CD14-positive monocyte (primary cell): ENCODE results near the gene HPGDS. TPM values are rescaled to one million over a fixed set of nuclear protein-coding genes. Genes with fewer than 3 reads are reported as not detected.
A peak's percentile ranks its signal among the peaks of the same experiment; 100 is the strongest.

Experiments
- DNase-seq, 3 donors: peaks; one replicate each; pipeline ENCODE4 v3.0.0-alpha.2; 2011 to 2022
- H2AFZ ChIP-seq: 2 replicates; pipeline ENCODE4 v1.6.0; 2012; ENCODE audit warnings: mild to moderate bottlenecking, low read depth, low read length, inconsistent platforms; ENCODE audit not compliant: insufficient read depth, poor library complexity, severe bottlenecking
- H3K27ac ChIP-seq, 2 donors: 1 replicate in 1 of 2; 2 replicates in 1 of 2; pipeline ENCODE4 v1.5.1; 2012 to 2013; ENCODE audit warnings: low read length in 2 of 2, control low read depth in 1 of 2, inconsistent platforms in 1 of 2, low read depth in 1 of 2, mild to moderate bottlenecking in 1 of 2
- H3K27me3 ChIP-seq, 2 donors: one replicate each; pipeline versions ENCODE4 v1.6.0 to v1.6.1; 2011 to 2013; ENCODE audit warnings: low read length in 2 of 2; ENCODE audit not compliant: control insufficient read depth in 2 of 2, insufficient read depth in 2 of 2
- H3K36me3 ChIP-seq, 2 donors: replicated peaks in 1 of 2; 1 replicate in 1 of 2; 2 replicates in 1 of 2; pipeline versions ENCODE4 v1.5.1 to v1.6.1; 2012 to 2013; ENCODE audit warnings: low read length in 2 of 2, control low read depth in 1 of 2, inconsistent platforms in 1 of 2, mild to moderate bottlenecking in 1 of 2; ENCODE audit not compliant: insufficient read depth in 2 of 2, control insufficient read depth in 1 of 2
- H3K4me1 ChIP-seq, 2 donors: 1 replicate in 1 of 2; 2 replicates in 1 of 2; pipeline versions ENCODE4 v1.5.1 to v1.6.1; 2012 to 2013; ENCODE audit warnings: low read length in 2 of 2, control low read depth in 1 of 2, inconsistent platforms in 1 of 2, mild to moderate bottlenecking in 1 of 2, moderate library complexity in 1 of 2; ENCODE audit not compliant: insufficient read depth in 2 of 2, control insufficient read depth in 1 of 2
- H3K4me2 ChIP-seq: replicated peaks from 2 replicates; pipeline ENCODE3; 2012; ENCODE audit warnings: low read length, moderate library complexity, mild to moderate bottlenecking; ENCODE audit not compliant: poor library complexity, severe bottlenecking; ENCODE audit errors: extremely low read depth
- H3K4me3 ChIP-seq, 3 experiments: fragments of 200-600 bp in 1 of 3; sonication (generic) in 1 of 3; replicated peaks in 1 of 3; 1 replicate in 2 of 3; 2 replicates in 1 of 3; pipeline ENCODE4 v1.5.1; 2011 to 2013; ENCODE audit warnings: low read length in 3 of 3, mild to moderate bottlenecking in 3 of 3, control low read depth in 2 of 3, low read depth in 2 of 3, inconsistent platforms in 1 of 3, moderate library complexity in 1 of 3
- H3K79me2 ChIP-seq: 2 replicates; pipeline ENCODE4 v1.6.0; 2012; ENCODE audit warnings: mild to moderate bottlenecking, control low read depth, inconsistent platforms, low read length, moderate library complexity; ENCODE audit not compliant: insufficient read depth
- H3K9ac ChIP-seq: 2 replicates; pipeline ENCODE4 v1.6.0; 2017; ENCODE audit warnings: low read length, mild to moderate bottlenecking; ENCODE audit not compliant: insufficient read depth, poor library complexity, severe bottlenecking
- H3K9me3 ChIP-seq, 2 donors: replicated peaks in 1 of 2; 1 replicate in 1 of 2; 2 replicates in 1 of 2; pipeline versions ENCODE4 v1.5.1 to v1.6.1; 2012 to 2013; ENCODE audit warnings: low read length in 2 of 2, control low read depth in 1 of 2; ENCODE audit not compliant: control insufficient read depth in 1 of 2, insufficient read depth in 1 of 2
- H4K20me1 ChIP-seq: 2 replicates; pipeline ENCODE4 v1.6.0; 2012; ENCODE audit warnings: mild to moderate bottlenecking, low read length, control low read depth, moderate library complexity; ENCODE audit not compliant: insufficient read depth
- H3K27ac Mint-ChIP-seq, 7 donors: one replicate each; pipeline ENCODE4 v1.8.0; 2020; ENCODE audit warnings: mild to moderate bottlenecking in 7 of 7, mixed read lengths in 7 of 7, moderate library complexity in 6 of 7, inconsistent platforms in 2 of 7
- H3K27me3 Mint-ChIP-seq, 3 donors: one replicate each; pipeline ENCODE4 v1.8.0; 2021 to 2022; ENCODE audit warnings: low read depth in 3 of 3, mild to moderate bottlenecking in 3 of 3, mixed read lengths in 3 of 3, moderate library complexity in 3 of 3, inconsistent platforms in 1 of 3
- H3K36me3 Mint-ChIP-seq, 2 donors: one replicate each; pipeline ENCODE4 v1.8.0; 2020; ENCODE audit warnings: mixed read lengths in 2 of 2, inconsistent platforms in 1 of 2, mild to moderate bottlenecking in 1 of 2
- H3K4me1 Mint-ChIP-seq: one replicate; pipeline ENCODE4 v1.8.0; 2020; ENCODE audit warnings: mild to moderate bottlenecking, mixed read lengths
- H3K4me3 Mint-ChIP-seq, 2 donors: one replicate each; pipeline ENCODE4 v1.8.0; 2020; ENCODE audit warnings: mild to moderate bottlenecking in 2 of 2, mixed read lengths in 2 of 2, moderate library complexity in 1 of 2
- H3K9me3 Mint-ChIP-seq, 7 donors: one replicate each; pipeline ENCODE4 v1.8.0; 2020 to 2022; ENCODE audit warnings: mixed read lengths in 7 of 7, mild to moderate bottlenecking in 6 of 7, moderate library complexity in 6 of 7, inconsistent platforms in 2 of 7
- WGBS: methylation state at CpG from one replicate; pipeline ENCODE4 v1.1.5; 2013; ENCODE audit warnings: missing lambda C conversion rate; ENCODE audit not compliant: insufficient coverage; 5-methylcytosine and 5-hydroxymethylcytosine counted together
- intact Hi-C, 2 donors: fragments of 100-400 bp; cut with micrococcal nuclease; formaldehyde crosslinking; loops; one replicate each; pipeline versions ENCODE4 v1.15.0 to v1.15.1; 2023
- polyA plus RNA-seq, 3 donors: library from polyadenylated mRNA; depleted of rRNA in 1 of 3; unstranded in 2 of 3; stranded (reverse) in 1 of 3; fragments of 300-500 nt in 2 of 3; fragments of >200 nt in 1 of 3; fragmentation: Illumina TruSeq in 2 of 3; gene quantifications; 1 replicate in 2 of 3; 2 replicates in 1 of 3; pipeline ENCODE4 v1.2.3, GENCODE V29; 2012 to 2021
- TF ChIP-seq, protein P1 (sequence below): fragments of 200-600 bp; IDR thresholded peaks from one replicate; pipeline ENCODE4 v1.8.0; 2022; ENCODE audit warnings: antibody characterized with exemption, mild to moderate bottlenecking

The HPGDS gene
- polyA plus RNA-seq, 3 donors = 0.05 to 0.30 TPM; not detected in 1

DNA sequence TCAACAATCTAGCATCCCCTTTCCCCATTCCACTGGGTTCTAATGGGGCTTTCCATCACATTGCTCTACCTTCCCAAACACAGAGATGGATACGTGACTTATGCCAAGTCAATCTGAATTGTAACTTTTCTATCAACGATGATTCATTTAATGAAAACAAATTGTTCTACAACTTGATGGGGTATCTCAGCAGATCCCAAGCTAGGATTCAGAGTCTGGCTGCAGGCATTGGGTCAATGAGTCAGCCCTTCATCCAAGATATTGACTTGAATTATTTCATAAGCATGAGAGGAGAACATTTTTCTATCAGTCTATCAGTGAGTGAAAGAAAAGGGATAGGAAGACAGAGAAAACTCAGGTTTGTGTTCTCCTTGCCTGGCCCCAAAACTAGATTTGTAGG, 15.0 kb upstream of the HPGDS start:
- Histone ChIP-seq H3K4me3 (no peak overlapping the region), H3K27me3 (no peaks in the 10 kb centered on the region), H3K4me1 (peaks cover 3 to 4% of the 10 kb centered on the region in 2 donors), H3K4me2 (no peak overlapping the region), H3K79me2 (no peaks in the 10 kb centered on the region), H3K27ac (no peak overlapping the region), H3K9ac (no peak overlapping the region), H2AFZ (no peak overlapping the region), H4K20me1 (no peaks in the 10 kb centered on the region), H3K9me3 (no peaks in the 10 kb centered on the region), H3K36me3 (no peaks in the 10 kb centered on the region)
- peaks cover 0 to 2% (median 0%) of the 10 kb centered on the region in 7 donors for H3K9me3 Mint-ChIP-seq
- H3K36me3 Mint-ChIP-seq = no peaks in the 10 kb centered on the region
- peaks cover 0 to 4% (median 3%) of the 10 kb centered on the region in 3 donors for H3K27me3 Mint-ChIP-seq
- H3K4me3 Mint-ChIP-seq = no peak overlapping the region
- peak overlapping the region in 1 of 7 donors; percentile 2 for H3K27ac Mint-ChIP-seq
- intact Hi-C loops = no loop called here
- H3K4me1 Mint-ChIP-seq = peaks cover 8% of the 10 kb centered on the region
- TF ChIP-seq, protein P1, sequence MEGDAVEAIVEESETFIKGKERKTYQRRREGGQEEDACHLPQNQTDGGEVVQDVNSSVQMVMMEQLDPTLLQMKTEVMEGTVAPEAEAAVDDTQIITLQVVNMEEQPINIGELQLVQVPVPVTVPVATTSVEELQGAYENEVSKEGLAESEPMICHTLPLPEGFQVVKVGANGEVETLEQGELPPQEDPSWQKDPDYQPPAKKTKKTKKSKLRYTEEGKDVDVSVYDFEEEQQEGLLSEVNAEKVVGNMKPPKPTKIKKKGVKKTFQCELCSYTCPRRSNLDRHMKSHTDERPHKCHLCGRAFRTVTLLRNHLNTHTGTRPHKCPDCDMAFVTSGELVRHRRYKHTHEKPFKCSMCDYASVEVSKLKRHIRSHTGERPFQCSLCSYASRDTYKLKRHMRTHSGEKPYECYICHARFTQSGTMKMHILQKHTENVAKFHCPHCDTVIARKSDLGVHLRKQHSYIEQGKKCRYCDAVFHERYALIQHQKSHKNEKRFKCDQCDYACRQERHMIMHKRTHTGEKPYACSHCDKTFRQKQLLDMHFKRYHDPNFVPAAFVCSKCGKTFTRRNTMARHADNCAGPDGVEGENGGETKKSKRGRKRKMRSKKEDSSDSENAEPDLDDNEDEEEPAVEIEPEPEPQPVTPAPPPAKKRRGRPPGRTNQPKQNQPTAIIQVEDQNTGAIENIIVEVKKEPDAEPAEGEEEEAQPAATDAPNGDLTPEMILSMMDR = no peak
- no CpG with 5 or more reads among the region's 2 CpGs for WGBS
- DNase-seq = no peak

DNA sequence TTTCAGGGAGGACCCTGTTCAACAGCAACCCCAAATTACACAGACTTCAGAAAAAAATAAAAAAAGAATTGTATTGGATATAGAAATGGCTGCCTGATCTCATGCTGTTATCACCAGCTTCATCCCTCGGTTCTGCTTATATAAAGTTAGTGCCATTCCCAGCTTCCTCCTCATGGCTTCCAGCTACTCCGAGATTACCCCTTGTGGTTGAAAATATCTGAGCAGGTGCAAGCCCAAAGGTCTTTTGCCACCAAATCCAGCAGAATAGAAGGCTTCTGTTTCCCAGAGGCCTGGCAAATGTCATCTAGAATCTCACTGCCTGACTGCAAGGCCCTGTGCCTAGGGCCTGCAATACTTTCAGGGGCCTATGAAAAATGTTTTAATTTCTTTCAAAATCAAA, 13.8 kb upstream of the HPGDS start:
- Mint-ChIP-seq H3K27me3 (peaks cover 2 to 4% (median 2%) of the 10 kb centered on the region in 3 donors), H3K9me3 (peaks cover 0 to 2% (median 0%) of the 10 kb centered on the region in 7 donors), H3K27ac (peak overlapping the region in 1 of 7 donors; percentile 67), H3K36me3 (no peaks in the 10 kb centered on the region), H3K4me3 (no peak overlapping the region), H3K4me1 (peaks cover 19% of the 10 kb centered on the region)
- intact Hi-C loops = no loop called here
- Histone ChIP-seq H3K36me3 (no peaks in the 10 kb centered on the region), H3K27ac (no peak overlapping the region), H3K4me3 (no peak overlapping the region), H3K27me3 (no peaks in the 10 kb centered on the region), H3K79me2 (no peaks in the 10 kb centered on the region), H3K4me1 (peaks cover 9 to 11% of the 10 kb centered on the region in 2 donors), H3K4me2 (no peak overlapping the region), H3K9ac (no peak overlapping the region), H3K9me3 (no peaks in the 10 kb centered on the region), H2AFZ (no peak overlapping the region), H4K20me1 (no peaks in the 10 kb centered on the region)
- TF ChIP-seq, protein P1 = no peak
- WGBS = no CpG with 5 or more reads among the region's 2 CpGs
- no peak for DNase-seq
